Spinal cord (tissue), 10 donors: ENCODE measurements around the gene ZNF304. TPM values are rescaled to one million over a fixed set of nuclear protein-coding genes. Genes with fewer than 3 reads are reported as not detected.

Experiments used
- DNase-seq, 6 donors: peaks; one replicate each; pipeline versions ENCODE4 v3.0.0 to v3.0.0-alpha.2; 2013 to 2015; ENCODE audit warnings: low spot score in 6 of 6, low read depth in 4 of 6
- H3K27ac ChIP-seq: one replicate; pipeline ENCODE4 v1.5.1; 2013; ENCODE audit warnings: low read depth, low read length, control low read depth
- H3K27me3 ChIP-seq: one replicate; pipeline ENCODE4 v1.6.1; 2013; ENCODE audit warnings: low read length; ENCODE audit not compliant: control insufficient read depth, insufficient read depth
- H3K36me3 ChIP-seq: one replicate; pipeline ENCODE4 v1.6.1; 2013; ENCODE audit warnings: low read length; ENCODE audit not compliant: control insufficient read depth, insufficient read depth
- H3K4me1 ChIP-seq: one replicate; pipeline ENCODE4 v1.6.1; 2013; ENCODE audit warnings: low read length; ENCODE audit not compliant: control insufficient read depth, insufficient read depth
- H3K4me3 ChIP-seq: one replicate; pipeline ENCODE4 v1.5.1; 2013; ENCODE audit warnings: low read depth, low read length, control low read depth
- H3K9me3 ChIP-seq: one replicate; pipeline ENCODE4 v1.6.1; 2013; ENCODE audit warnings: low read length; ENCODE audit not compliant: control insufficient read depth, insufficient read depth
- WGBS: methylation state at CpG from one replicate; pipeline ENCODE4 v1.1.5; 2013; ENCODE audit warnings: missing lambda C conversion rate; ENCODE audit not compliant: insufficient coverage; 5-methylcytosine and 5-hydroxymethylcytosine counted together
- polyA plus RNA-seq, 2 donors: library from polyadenylated mRNA; unstranded; fragments of 120-200 nt; gene quantifications; one replicate each; pipeline ENCODE4 v1.2.1, GENCODE V29; 2013; ENCODE audit not compliant: insufficient read length in 2 of 2
- total RNA-seq, 2 donors: library from RNA; depleted of rRNA in 1 of 2; stranded (reverse); fragments of 120-200 nt in 1 of 2; fragments of >200 nt in 1 of 2; gene quantifications; one replicate each; pipeline versions ENCODE4 v1.2.3 to v1.2.4, GENCODE V29; 2013 to 2014
- donor health status: healthy.

The ZNF304 gene
- total and polyA plus RNA-seq, 4 donors = 12.8 to 18.6 (median 13.8) TPM

DNA sequence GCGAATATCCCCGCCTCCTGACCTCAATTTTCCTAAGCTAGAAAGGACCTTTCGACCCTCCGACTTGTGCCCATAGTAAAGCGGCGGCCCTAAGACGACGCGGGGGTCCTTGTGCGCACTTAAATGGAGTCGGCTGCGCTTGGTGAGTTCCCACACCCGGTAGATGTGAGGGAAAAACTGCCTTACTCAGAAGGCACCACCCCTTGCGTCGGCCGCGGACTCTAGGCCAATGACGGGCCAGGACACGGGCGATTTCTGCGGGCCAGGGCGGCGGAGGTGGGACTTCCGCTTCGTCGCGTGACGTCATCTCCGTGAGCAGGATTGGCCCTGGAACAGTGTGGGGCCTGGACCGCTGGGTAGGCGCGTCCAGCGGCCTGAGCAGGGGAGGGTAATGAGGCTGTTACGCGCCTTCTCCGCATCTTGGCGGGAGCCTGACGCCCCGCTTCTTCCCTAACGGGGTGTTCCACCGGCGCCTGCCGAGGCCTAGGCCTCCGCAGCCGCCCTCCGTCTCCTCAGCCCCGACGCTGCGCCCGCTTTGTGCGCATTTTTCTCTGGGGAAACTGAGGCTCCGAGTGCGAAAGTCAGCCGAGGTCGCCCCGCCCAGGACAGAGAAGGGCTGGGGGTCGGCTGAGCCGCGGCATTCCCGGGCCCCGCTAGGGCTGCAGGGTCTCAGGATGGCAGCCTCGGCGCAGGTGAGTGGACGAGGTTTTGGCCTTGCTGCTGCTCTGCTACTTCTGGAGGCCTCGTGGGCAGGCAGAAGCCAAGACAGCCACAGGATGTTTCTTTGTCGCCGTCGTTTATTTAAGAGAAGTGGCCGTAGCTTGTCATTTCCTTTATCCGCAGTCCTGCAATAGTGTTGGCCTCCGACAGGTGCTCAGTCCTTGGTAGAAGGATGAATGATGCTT, 30.6 kb upstream of the ZNF304 start, which contains the start of gene ZNF543:
TSS of gene ZNF543 (plus strand) at position 293 of the 905 bp plus-strand sequence. CDS start at position 675, 382 bp downstream.
- peak within 1 kb of the TSS; percentile 88 for H3K27ac ChIP-seq
- peaks cover 21% of the 10 kb centered on the region for H3K36me3 ChIP-seq
- no peaks in the 10 kb centered on the region for H3K9me3 ChIP-seq
- peaks cover 13% of the 10 kb centered on the region for H3K4me1 ChIP-seq
- WGBS = under 1% methylated on average over 68 of the region's 71 CpGs
- peaks cover 28% of the 10 kb centered on the region for H3K27me3 ChIP-seq
- peak within 1 kb of the TSS; percentile 94 for H3K4me3 ChIP-seq
- DNase-seq = peak; percentile 86 to 99 (median 93)

DNA sequence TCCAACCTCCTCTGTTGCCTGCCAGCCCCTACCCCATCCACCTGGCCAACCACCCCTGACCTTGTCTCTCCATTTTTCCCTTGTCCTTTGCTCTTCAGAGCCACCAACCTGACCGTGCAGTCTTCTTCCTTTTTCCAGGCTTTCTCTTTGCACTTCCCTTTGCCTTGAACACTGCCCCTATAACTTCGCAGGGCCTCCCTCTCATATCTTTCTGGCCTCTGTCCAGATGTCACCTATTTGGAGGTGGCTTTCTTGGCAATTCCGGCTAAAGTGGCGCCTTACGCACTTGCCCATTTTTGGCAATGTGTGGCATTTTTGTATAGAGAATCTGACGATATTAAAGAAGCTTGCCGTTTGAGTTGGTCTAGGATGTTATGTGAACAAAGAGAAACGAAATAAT, 30.0 kb upstream of the ZNF304 start:
- 37% methylated on average over 8 of the region's 8 CpGs for WGBS
- H3K4me3 ChIP-seq = peak overlapping the region; percentile 94
- no peak overlapping the region for H3K27ac ChIP-seq
- H3K4me1 ChIP-seq = peaks cover 13% of the 10 kb centered on the region
- H3K27me3 ChIP-seq = peaks cover 23% of the 10 kb centered on the region
- peaks cover 28% of the 10 kb centered on the region for H3K36me3 ChIP-seq
- peak in 1 of 6 donors; percentile 3 for DNase-seq
- no peaks in the 10 kb centered on the region for H3K9me3 ChIP-seq

- 60% methylated on average over 1 of the region's 3 CpGs for WGBS
- DNase-seq = no peak
- Histone ChIP-seq H3K27ac (no peak overlapping the region), H3K4me3 (peak overlapping the region; percentile 94), H3K9me3 (no peaks in the 10 kb centered on the region), H3K4me1 (peaks cover 13% of the 10 kb centered on the region), H3K36me3 (peaks cover 35% of the 10 kb centered on the region), H3K27me3 (peaks cover 17% of the 10 kb centered on the region)
Measured at GRCh38 chr19:57321751-57322150, 29.3 kb upstream of the ZNF304 start.

GRCh38 chr19:57324992-57325391, 26.1 kb upstream of the ZNF304 start:
- no peak overlapping the region for H3K4me3 ChIP-seq
- H3K27me3 ChIP-seq = no peaks in the 10 kb centered on the region
- H3K4me1 ChIP-seq = peaks cover 13% of the 10 kb centered on the region
- no peak for DNase-seq
- H3K36me3 ChIP-seq = peaks cover 60% of the 10 kb centered on the region
- H3K9me3 ChIP-seq = no peaks in the 10 kb centered on the region
- no peak overlapping the region for H3K27ac ChIP-seq

- peaks cover 68% of the 10 kb centered on the region for H3K36me3 ChIP-seq
Measured at GRCh38 chr19:57327993-57328392, 23.1 kb upstream of the ZNF304 start.

GRCh38 chr19:57334191-57334590, 16.9 kb upstream of the ZNF304 start:
- DNase-seq = no peak
- Histone ChIP-seq H3K4me3 (no peak overlapping the region), H3K9me3 (no peaks in the 10 kb centered on the region), H3K4me1 (no peaks in the 10 kb centered on the region), H3K27ac (no peak overlapping the region), H3K36me3 (peaks cover 20% of the 10 kb centered on the region), H3K27me3 (no peaks in the 10 kb centered on the region)
- 90% methylated on average over 4 of the region's 4 CpGs for WGBS

More at GRCh38 chr19:57327993-57328392, 23.1 kb upstream of the ZNF304 start:
- no peak overlapping the region for H3K4me3 ChIP-seq
- no peak overlapping the region for H3K27ac ChIP-seq
- H3K9me3 ChIP-seq = no peaks in the 10 kb centered on the region
- no peak for DNase-seq
- 100% methylated on average over 4 of the region's 8 CpGs for WGBS
- H3K4me1 ChIP-seq = no peaks in the 10 kb centered on the region
- no peaks in the 10 kb centered on the region for H3K27me3 ChIP-seq

GRCh38 chr19:57338877-57339276, 12.2 kb upstream of the ZNF304 start:
- Histone ChIP-seq H3K4me1 (no peaks in the 10 kb centered on the region), H3K4me3 (no peak overlapping the region), H3K9me3 (no peaks in the 10 kb centered on the region), H3K36me3 (peaks cover 3% of the 10 kb centered on the region), H3K27me3 (no peaks in the 10 kb centered on the region), H3K27ac (no peak overlapping the region)
- 73% methylated on average over 3 of the region's 3 CpGs for WGBS
- no peak for DNase-seq

- Histone ChIP-seq H3K36me3 (peaks cover 3% of the 10 kb centered on the region), H3K9me3 (no peaks in the 10 kb centered on the region), H3K4me3 (no peak overlapping the region), H3K27ac (no peak overlapping the region), H3K4me1 (no peaks in the 10 kb centered on the region), H3K27me3 (peaks cover 2% of the 10 kb centered on the region)
- WGBS = no CpG with 5 or more reads among the region's 6 CpGs
- DNase-seq = no peak
Measured at GRCh38 chr19:57342582-57342981, 8.5 kb upstream of the ZNF304 start.

DNA sequence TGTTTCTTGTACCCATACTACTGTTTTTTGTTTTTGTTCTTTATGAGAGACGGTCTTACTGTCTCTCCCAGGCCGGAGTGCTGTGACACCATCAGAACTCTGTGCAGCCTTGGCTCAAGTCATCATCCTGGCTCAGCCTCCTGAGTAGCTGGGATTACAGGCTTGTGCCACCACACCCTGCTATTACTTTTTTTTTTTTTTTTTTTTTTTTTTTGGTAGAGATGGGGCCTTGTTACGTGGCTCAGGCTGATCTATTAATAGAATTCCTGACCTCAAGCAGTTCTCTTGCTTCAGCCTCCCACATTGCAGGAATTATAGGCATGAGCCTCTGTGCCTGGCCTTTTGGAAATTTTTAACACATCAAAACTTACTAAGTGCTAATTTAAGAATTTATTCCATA, 2.9 kb upstream of the ZNF304 start:
- H3K27me3 ChIP-seq = peaks cover 2% of the 10 kb centered on the region
- H3K4me3 ChIP-seq = no peak overlapping the region
- no peak overlapping the region for H3K27ac ChIP-seq
- no peak for DNase-seq
- H3K4me1 ChIP-seq = peaks cover 7% of the 10 kb centered on the region
- no peaks in the 10 kb centered on the region for H3K9me3 ChIP-seq
- H3K36me3 ChIP-seq = no peaks in the 10 kb centered on the region
- no CpG with 5 or more reads among the region's 3 CpGs for WGBS

DNA sequence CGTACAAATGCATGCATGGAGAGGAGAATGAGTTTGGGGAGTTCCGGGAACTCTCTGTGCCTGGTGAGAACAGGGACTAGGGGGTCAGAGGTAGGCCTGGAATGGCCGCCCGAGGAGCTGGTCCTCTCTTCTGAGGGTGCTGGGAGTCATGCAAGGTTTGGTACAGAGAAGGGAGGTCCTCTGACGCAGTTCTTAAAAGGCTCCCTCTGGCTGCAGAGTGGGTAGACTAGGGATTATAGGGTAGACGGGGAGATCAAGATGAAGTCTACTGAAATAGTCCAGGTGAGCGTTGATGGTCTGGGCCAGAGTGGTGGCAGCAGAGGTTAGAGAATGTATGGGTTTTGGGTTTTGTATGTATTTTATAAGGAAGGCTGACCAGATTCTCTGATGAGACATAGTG, 796 bp downstream of the ZNF304 start:
- Histone ChIP-seq H3K4me3 (peak overlapping the region; percentile 92), H3K4me1 (peaks cover 7% of the 10 kb centered on the region), H3K27me3 (no peaks in the 10 kb centered on the region), H3K9me3 (no peaks in the 10 kb centered on the region), H3K27ac (no peak overlapping the region), H3K36me3 (peaks cover 30% of the 10 kb centered on the region)
- DNase-seq = no peak
- 18% methylated on average over 7 of the region's 7 CpGs for WGBS
